CD4-positive, alpha-beta T cell treated with Interferon alpha-2 for 1 hour (primary cell): ENCODE data around the gene C1QA.

Experiments
- DNase-seq, 2 donors: peaks; one replicate each; pipeline ENCODE4 v3.0.0-alpha.2; 2020 to 2022

The C1QA gene, protein sequence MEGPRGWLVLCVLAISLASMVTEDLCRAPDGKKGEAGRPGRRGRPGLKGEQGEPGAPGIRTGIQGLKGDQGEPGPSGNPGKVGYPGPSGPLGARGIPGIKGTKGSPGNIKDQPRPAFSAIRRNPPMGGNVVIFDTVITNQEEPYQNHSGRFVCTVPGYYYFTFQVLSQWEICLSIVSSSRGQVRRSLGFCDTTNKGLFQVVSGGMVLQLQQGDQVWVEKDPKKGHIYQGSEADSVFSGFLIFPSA

DNA sequence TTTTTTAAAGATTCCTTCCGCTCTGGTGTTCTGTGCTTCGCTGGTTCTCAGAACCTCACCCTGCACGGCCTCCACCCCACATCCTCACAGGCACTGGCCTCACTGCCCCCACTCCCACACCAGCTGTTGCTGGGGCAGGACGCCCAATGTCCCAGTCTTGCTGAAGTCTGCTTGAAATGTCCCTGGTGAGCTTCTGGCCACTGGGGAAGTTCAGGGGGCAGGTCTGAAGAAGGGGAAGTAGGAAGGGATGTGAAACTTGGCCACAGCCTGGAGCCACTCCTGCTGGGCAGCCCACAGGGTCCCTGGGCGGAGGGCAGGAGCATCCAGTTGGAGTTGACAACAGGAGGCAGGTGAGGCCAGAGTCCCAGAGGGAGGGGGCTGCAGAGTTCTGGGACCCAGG lies at the start of gene C1QA:
Gene C1QA (plus strand): TSS at position 276 of the 400 bp plus-strand sequence. CDS start 989 bp downstream, outside the sequence.
- DNase-seq = no peak

DNA sequence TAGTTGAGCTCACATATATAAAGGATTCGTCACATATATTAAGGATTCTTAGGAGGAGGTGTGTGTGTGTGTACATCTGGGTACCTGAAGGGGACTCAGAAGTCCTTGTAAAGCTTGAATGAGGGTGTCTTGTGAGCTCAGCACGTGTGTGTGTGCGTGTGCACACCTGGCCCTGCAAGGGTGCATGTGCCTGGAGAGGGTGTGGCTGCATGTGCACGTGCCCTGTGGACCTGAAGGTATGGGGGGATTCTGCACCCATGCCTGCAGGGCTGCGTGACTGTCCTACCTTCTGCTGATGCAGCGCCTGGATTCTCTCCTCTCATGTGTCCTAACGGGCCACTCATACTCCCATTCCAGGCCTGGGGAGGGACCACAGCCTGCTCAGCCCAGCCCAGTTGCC lies 49.2 kb upstream of the C1QA start:
- no peak for DNase-seq

DNA sequence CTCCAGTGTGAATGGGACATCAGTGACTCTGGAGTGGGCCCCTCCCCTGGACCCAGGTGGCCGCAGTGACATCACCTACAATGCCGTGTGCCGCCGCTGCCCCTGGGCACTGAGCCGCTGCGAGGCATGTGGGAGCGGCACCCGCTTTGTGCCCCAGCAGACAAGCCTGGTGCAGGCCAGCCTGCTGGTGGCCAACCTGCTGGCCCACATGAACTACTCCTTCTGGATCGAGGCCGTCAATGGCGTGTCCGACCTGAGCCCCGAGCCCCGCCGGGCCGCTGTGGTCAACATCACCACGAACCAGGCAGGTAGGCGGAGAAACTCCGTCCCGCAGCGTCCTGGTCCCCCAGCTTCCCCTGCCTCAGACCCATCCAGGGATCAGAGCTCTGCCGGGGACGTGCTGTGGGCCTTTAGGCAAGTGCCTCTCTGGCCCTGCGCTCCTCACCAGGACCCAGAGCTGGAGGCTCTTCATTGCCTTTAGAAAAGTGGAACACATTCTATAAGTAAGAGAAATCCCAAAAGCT lies 47.5 kb upstream of the C1QA start:
- no peak for DNase-seq

DNA sequence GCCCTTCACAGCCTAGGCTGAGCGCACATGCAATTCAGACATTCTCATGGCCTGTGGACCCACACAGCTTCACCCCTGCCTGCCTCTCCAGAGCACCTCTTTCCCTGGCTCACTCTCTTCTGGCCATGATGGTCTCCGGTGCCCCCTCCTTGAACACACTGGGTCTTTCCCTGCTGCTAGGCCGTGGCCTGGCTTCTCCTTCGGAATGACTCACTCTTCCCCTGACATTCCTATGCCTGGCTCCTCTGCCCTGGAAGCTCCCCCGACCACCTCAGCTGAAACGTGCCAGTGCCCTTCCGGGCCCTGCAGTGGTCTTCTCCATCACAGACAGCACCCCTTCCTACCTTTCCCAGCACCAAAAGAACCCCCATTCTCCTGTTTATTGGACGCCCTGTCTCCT lies 44.9 kb upstream of the C1QA start:
- no peak for DNase-seq

DNA sequence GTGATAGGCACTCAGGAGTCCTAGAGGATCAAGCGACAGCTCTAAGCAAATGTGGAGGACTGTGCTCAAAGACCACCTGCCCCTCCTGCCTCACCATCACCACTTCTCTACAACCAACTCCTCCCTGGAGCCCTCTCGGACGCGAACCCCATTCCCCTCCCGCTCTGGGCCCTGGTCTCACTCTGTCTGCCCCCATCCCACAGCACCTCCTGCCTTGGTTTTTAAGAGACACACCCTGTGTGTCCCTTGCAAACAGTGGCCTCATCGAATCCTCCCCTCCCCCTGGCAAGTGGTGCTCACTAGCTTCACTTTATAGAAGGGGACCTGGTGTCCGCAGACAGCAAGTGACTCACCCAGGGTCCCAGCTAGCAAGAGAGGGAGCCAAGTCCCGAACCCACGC lies 44.4 kb upstream of the C1QA start:
- no peak for DNase-seq

DNA sequence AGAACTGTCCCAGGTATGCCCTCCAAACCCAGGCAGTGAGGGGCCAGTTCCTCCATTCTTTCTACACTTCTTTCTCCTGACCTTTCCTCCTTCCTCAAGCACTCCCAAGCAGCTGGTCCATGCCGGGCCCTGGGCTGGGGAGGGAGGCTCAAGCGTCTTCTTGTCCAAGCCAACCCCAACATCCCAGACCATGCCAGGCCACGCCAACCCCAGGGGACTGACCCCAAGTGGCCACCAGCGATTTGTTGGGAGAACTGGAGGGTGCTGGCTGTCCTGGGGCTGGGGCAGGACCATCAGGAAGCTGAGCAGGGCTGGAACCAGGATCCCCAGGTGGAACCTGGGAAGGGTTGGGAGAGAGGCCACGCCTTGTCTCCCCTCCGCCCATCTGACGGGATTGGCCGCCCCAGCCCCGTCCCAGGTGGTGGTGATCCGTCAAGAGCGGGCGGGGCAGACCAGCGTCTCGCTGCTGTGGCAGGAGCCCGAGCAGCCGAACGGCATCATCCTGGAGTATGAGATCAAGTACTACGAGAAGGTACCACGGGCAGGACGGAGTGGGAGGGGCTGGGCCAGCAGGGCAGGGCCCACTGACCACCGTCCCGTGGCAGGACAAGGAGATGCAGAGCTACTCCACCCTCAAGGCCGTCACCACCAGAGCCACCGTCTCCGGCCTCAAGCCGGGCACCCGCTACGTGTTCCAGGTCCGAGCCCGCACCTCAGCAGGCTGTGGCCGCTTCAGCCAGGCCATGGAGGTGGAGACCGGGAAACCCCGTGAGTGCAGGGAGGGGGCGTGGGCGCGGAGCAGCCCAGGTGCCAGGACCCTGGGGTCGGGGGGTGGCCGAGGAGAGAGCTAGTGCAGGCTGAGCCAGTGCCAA lies 43.3 kb upstream of the C1QA start:
- DNase-seq = no peak

DNA sequence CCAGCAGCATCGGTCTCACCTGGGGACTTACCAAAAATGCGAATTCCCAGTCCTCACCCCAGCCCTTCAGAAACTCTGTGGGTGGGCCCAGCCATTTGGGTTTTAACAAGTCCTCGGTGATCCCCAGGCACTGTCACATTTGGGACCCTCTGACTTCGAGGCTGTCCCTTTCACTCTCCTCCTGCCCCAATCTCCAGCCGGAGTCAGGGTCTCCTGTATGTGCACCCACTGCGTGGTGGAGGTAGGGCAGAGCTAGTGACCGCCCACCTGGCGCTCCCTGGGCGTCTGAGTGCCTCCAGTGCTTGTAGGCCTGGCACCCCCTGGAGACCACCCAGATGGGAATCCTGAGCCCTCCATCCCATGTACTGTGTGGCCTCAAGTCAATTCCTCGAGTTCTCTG lies 42.0 kb upstream of the C1QA start:
- DNase-seq = no peak

DNA sequence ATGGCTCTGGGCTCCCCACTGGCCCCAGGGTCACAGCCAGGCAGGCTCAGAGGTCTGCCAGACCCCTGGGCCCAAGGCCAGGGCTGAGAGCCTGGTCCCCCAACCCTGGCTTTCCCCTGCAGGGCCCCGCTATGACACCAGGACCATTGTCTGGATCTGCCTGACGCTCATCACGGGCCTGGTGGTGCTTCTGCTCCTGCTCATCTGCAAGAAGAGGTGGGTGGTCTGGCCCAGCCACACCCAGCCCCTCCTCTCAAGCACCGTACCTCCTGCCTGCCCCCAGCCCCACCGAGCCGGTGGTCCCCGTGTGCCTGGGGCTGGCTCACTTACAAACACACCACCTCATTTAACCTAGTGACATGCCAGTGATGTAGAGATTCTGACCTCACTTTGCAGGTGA lies 41.3 kb upstream of the C1QA start:
- no peak for DNase-seq

DNA sequence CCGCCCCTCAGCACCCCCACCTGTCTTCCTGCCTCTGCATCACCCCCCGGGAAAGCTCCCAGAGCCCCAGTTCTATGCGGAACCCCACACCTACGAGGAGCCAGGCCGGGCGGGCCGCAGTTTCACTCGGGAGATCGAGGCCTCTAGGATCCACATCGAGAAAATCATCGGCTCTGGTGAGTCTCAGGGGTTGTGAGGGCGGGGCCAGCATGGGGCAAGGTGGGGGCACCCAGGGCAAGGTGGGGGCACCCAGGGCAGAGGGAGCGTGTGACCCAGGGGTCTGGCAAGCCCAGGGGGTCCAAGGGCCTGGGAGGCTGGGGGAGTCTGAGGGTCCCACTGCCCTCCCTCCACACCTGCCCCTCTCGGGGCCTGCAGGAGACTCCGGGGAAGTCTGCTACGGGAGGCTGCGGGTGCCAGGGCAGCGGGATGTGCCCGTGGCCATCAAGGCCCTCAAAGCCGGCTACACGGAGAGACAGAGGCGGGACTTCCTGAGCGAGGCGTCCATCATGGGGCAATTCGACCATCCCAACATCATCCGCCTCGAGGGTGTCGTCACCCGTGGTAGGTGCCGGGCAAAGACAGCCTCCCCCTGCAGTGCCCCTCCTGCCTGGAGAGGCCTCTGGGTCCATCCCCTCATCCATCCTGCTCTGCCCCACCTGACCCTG lies 39.0 kb upstream of the C1QA start:
- no peak for DNase-seq

DNA sequence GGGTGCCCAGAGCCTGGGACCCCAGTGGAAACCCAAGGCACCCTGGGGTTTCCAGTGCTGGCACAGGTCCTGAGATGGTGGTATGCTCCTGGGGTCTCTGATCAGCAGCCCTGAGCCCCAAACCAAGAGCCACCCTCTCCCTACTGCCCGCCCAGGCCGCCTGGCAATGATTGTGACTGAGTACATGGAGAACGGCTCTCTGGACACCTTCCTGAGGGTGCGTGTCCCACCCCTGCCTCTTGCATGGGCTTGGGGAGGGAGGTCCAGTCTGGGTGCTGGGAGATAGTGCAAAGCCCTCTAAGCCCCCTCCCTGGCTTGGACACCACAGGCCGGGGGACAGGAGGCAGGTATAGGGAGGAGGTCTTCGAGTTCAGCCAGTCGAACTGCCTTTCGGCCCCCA lies 38.4 kb upstream of the C1QA start:
- no peak for DNase-seq

DNA sequence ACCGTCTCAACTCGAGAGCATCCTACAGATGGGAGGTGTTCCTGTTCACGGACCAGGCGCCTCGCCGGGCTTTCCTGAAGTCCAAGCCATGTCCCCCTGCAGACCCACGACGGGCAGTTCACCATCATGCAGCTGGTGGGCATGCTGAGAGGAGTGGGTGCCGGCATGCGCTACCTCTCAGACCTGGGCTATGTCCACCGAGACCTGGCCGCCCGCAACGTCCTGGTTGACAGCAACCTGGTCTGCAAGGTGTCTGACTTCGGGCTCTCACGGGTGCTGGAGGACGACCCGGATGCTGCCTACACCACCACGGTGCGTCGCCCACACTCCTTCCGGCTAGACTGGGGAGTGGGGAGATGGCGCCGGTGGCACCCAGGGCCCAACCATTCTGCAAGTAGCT lies 37.7 kb upstream of the C1QA start:
- DNase-seq = no peak

DNA sequence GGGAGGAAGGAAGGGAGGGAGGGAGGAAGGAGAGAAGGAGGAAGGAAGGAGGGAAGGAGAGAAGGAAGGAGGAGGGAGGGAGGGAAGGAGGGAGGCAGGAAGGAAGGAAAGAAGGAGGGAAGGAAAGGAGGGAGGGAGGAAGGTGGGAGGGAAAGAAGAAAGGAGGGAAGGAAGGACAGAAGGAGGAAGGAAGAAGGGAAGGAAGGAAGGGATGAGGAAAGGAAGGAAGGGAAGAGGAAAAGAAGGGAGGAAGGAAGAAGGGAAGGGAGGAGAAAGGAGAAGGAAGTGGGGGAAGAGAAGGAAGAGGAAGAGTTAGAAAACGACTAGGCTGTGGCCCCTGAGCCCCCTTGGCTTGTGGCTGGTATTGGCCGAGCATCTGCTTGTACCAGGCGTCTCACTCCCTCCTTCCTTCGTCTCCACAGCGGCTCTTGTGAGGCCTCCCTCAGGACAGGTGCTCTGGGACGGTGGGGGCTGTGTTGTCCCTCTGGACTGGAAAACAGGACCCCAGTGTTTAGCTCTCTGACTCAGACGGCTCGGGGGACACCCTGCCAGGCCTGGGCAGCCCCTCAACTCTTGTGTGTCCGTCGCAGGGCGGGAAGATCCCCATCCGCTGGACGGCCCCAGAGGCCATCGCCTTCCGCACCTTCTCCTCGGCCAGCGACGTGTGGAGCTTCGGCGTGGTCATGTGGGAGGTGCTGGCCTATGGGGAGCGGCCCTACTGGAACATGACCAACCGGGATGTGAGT lies 36.2 kb upstream of the C1QA start:
- DNase-seq = no peak

DNA sequence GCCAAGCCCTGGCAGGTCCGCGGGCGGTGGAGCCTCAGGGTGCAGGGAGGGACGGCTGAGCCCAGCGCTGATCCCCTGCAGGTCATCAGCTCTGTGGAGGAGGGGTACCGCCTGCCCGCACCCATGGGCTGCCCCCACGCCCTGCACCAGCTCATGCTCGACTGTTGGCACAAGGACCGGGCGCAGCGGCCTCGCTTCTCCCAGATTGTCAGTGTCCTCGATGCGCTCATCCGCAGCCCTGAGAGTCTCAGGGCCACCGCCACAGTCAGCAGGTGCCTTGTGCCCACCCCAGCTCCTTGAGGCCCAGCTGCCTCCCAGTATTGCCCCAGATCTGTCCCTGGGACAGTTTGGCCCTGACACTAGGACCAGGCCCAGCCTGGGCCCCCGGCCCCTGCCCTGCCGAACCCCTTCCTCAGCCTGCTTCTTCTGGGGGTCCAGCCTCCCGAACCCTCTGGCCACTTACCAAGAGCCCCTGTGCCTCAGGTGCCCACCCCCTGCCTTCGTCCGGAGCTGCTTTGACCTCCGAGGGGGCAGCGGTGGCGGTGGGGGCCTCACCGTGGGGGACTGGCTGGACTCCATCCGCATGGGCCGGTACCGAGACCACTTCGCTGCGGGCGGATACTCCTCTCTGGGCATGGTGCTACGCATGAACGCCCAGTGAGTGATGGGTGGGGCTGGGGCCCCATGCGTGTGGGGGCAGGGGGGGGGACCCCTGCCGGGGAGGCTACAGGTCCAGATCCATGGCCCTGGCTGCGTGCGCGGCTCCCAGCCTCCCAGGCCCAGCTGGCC lies 35.4 kb upstream of the C1QA start:
- no peak for DNase-seq

DNA sequence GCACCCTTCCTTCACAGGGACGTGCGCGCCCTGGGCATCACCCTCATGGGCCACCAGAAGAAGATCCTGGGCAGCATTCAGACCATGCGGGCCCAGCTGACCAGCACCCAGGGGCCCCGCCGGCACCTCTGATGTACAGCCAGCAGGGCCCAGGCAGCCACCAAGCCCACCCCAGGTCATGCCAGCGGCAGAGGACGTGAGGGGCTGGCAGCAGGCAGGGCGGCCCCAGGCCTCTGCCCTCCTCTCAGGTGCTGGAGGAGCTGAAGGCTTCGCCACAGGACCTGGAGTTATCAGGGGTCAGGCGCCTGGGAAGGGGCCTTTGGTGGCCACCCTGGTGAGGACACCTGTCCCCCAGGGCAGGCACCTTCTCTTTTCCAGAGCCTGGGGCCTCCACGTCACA lies 34.8 kb upstream of the C1QA start:
- no peak for DNase-seq

DNA sequence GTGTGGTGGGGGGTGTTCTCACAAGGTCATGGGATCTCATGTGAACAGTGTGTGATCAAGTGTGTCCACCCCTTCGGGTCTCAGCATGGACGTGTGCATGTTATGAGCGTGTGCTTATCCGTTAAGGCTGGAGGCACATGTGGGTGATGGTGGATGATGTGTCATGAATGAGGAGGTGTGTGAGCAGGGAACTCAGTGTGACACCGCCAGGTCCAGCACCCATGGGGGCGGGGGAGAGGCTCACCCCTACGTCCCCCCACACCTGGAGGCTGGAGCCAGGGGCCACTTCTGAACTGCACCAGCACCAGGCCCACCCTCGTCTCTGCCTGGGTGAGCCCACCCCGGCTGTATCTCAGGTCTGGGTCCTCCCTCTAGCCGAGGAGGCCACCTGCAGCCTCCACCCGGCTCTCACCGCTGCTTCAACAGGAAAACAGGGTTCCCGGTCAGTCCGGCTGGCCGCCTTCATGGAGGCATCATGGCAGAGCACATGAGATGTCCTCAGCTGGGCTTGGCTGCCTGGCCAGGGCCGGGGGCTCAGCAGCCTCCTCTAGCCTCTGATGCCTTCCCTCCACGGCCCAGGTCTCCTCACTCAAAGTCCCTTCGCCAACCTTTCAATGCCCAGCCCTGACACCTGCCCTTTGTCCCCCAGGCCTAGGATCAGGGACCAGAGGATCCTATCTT lies 34.2 kb upstream of the C1QA start:
- DNase-seq = no peak

DNA sequence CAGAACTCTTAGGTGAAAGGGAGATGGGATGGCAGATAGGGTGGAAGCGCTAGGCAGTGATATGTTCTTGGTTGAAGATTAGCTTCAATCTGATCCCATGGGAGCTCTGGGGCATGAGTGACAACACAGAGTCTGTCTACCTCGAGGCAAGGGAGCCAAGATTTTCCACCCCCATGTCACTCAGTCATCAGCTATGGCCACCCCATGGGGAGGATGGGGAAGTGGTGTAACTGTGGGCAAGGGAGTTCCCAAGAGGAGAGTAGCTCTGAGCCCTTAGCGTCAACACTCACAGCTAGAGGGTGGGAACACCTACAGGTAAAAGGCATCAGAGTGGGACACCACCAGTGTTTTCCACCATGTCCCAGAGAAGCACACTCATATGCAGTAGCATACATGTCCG lies 30.3 kb upstream of the C1QA start:
- DNase-seq = no peak

DNA sequence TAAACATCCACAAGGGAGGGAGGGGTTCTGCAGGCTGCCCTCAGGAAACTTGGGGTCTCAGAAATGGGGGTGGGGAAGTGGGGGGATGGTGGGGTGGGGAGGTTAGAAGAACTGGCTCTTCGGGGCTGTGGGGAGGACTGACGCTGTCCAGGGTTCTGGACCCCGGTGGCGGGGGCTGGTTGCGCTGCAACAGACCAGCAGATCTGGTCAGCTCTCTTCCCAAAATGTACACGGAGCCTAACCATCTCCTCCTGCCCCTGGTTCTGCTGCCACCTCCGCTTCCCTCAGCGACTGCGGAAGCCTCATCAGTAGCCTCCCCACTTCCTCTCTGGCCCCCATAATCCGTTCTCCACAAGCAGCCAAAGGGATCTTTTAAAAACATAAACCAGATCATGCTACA lies 29.3 kb upstream of the C1QA start:
- no peak for DNase-seq

DNA sequence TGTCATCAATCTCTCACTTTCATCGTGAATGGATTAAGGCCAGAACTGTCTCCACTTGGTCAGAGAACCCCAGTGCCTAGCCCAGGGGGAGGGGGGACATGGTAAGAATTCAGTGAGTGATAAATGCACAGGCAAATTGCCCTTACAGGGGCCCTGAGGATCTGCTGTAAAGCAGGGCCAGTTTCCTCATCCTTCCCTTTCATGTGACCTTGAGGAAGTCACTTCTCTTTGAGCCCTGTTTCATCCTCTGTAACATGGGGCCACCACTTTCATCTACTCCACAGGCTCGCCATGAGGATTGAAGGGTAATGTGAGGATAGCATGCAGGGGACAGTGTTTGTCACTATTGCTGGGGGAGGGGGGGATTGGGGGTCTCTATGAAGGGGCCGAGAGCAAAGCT lies 28.1 kb upstream of the C1QA start:
- DNase-seq = no peak

DNA sequence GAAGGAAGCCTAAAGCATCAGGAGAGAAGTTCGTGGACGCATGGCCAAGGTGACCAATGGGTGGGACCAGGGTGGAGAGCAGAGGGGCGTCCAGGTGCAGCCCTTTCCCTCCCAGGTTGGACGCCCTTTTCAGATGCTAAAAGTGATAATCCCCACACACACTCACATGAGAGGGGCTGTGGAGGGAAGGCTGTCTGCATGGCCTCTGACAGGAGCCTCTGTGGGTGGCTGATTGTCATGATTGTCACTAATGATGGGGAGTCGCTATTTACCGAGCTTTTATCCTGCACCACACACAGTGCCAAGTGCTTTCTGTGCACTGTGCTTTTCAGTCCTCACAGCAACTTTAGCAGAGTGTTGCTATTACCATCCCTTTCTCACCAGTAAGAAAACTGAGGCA lies 27.1 kb upstream of the C1QA start:
- DNase-seq = no peak

DNA sequence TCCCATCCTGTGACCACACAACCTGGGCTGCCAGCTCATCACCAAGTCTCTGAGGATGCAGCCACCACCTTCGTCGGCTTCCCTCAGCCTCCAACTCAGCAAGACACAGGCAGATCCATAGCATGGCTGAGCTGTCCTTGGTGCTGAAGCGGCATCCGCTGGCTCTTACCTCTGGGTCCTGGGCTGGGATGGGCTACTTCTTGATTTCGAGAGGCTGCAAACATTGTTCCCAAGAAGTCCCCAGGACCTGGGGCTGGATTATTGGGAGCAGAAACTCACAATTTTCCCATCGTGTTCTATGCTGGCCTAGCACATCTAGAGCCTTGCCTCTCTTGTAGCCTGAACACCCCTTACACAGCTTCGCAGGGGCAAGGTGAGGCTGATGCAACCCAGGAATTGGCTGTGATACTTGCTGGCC lies 24.9 kb upstream of the C1QA start:
- no peak for DNase-seq
